GM12878 (cell line): ENCODE results near the gene NEGR1. TPM values are rescaled to one million over a fixed set of nuclear protein-coding genes. Genes with fewer than 3 reads are reported as not detected.

Experiments used
- ATAC-seq: fragments of 200-7000 bp; cut with Tn5 transposase; 3 replicates; pipeline ENCODE4 v1.9.1; 2020; ENCODE audit warnings: mild to moderate bottlenecking, moderate library complexity
- BruUV-seq: library from RNA; stranded (reverse); fragments of 400-500 nt; replicated peaks from 2 replicates; lab custom pipeline; 2021; lab: Mats Ljungman, UMichigan
- CTCF ChIA-PET: fragments of 300-600 bp; sonication (Branson Sonifier 250); formaldehyde crosslinking; extraction: SDS; loops from one replicate; lab custom pipeline; 2021; ENCODE audit warnings: inconsistent platforms; lab: Yijun Ruan, JAX
- POLR2A ChIA-PET: fragments of 350-600 bp; formaldehyde crosslinking; extraction: SDS; loops from one replicate; lab custom pipeline; 2021; ENCODE audit warnings: inconsistent platforms; lab: Charles Lee
- RAD21 ChIA-PET: fragments of 300-600 bp; sonication (Branson Sonifier 250); formaldehyde crosslinking; loops from one replicate; lab custom pipeline; 2023; ENCODE audit warnings: antibody characterized with exemption; ENCODE audit not compliant: unreplicated experiment; lab: Charles Lee
- SMC1A ChIA-PET: fragments of 300-600 bp; sonication (Branson Sonifier 250); formaldehyde crosslinking; loops from one replicate; lab custom pipeline; 2023; ENCODE audit not compliant: unreplicated experiment, uncharacterized antibody; lab: Charles Lee
- DNase-seq: peaks from one replicate; pipeline ENCODE4 v3.0.0-alpha.2; 2011; ENCODE audit warnings: low read depth, low spot score
- FAIRE-seq: peaks from 3 replicates; lab custom pipeline; 2011; peaks lifted over from hg19 to GRCh38; lab: Jason Lieb, UNC
- H2AFZ ChIP-seq: 2 replicates; pipeline ENCODE4 v1.6.0; 2011; ENCODE audit warnings: low read depth, low read length, control low read depth; ENCODE audit not compliant: control insufficient read depth
- H3K27ac ChIP-seq: 2 replicates; pipeline ENCODE4 v1.5.1; 2011; ENCODE audit warnings: control low read depth; ENCODE audit not compliant: control insufficient read depth, insufficient read depth
- H3K27me3 ChIP-seq, 2 experiments: replicated peaks in 1 of 2; 2 replicates each; pipeline versions ENCODE4 v1.6.0 to v1.6.1; 2011; ENCODE audit warnings: low read length in 1 of 2; ENCODE audit not compliant: control insufficient read depth in 2 of 2, insufficient read depth in 2 of 2
- H3K36me3 ChIP-seq, 2 experiments: 2 replicates each; pipeline ENCODE4 v1.5.1; 2011; ENCODE audit warnings: low read length in 1 of 2; ENCODE audit not compliant: control insufficient read depth in 2 of 2, insufficient read depth in 2 of 2
- H3K4me1 ChIP-seq: 2 replicates; pipeline ENCODE4 v1.6.1; 2011; ENCODE audit warnings: mild to moderate bottlenecking, low read length, moderate library complexity, mixed read lengths; ENCODE audit not compliant: control insufficient read depth, insufficient read depth
- H3K4me2 ChIP-seq: 2 replicates; pipeline ENCODE4 v1.6.0; 2011; ENCODE audit warnings: control low read depth; ENCODE audit not compliant: control insufficient read depth, insufficient read depth
- H3K4me3 ChIP-seq: fragments of 200-600 bp; sonication (generic); 2 replicates; pipeline ENCODE4 v1.5.1; 2016
- H3K79me2 ChIP-seq: 2 replicates; pipeline ENCODE4 v1.6.0; 2011; ENCODE audit warnings: low read length; ENCODE audit not compliant: control insufficient read depth, insufficient read depth
- H3K9ac ChIP-seq: 2 replicates; pipeline ENCODE4 v1.8.0; 2011; ENCODE audit warnings: low read length, control low read depth, mixed read lengths; ENCODE audit not compliant: control insufficient read depth, insufficient read depth
- H3K9me3 ChIP-seq: replicated peaks from 3 replicates; pipeline ENCODE4 v1.5.1; 2011; ENCODE audit warnings: mild to moderate bottlenecking, low read length; ENCODE audit not compliant: control insufficient read depth, insufficient read depth
- H4K20me1 ChIP-seq: 2 replicates; pipeline ENCODE4 v1.6.0; 2011; ENCODE audit not compliant: control insufficient read depth, insufficient read depth
- BHLHE40 ChIP-seq, 2 experiments: fragments of 450-650 bp in 1 of 2; IDR thresholded peaks; 2 replicates each; pipeline ENCODE4 v1.6.1; 2011 to 2017; ENCODE audit warnings: low read depth in 2 of 2, borderline replicate concordance in 1 of 2, improper control_type of control experiment in 1 of 2, low read length in 1 of 2, mild to moderate bottlenecking in 1 of 2
- BMI1 ChIP-seq: fragments of 450-650 bp; IDR thresholded peaks from 2 replicates; pipeline ENCODE4 v1.6.1; 2016; ENCODE audit warnings: mild to moderate bottlenecking, moderate library complexity, borderline replicate concordance
- CBX5 ChIP-seq: sonication (generic); IDR thresholded peaks from 2 replicates; pipeline ENCODE4 v1.6.1; 2016; ENCODE audit warnings: low read depth, moderate library complexity, mild to moderate bottlenecking, inconsistent platforms
- FOXK2 ChIP-seq: fragments of 450-650 bp; IDR thresholded peaks from 2 replicates; pipeline ENCODE4 v1.6.1; 2017; ENCODE audit warnings: mild to moderate bottlenecking, moderate library complexity
- IRF3 ChIP-seq: fragments of 450-650 bp; IDR thresholded peaks from 2 replicates; pipeline ENCODE4 v1.6.1; 2014; ENCODE audit warnings: mild to moderate bottlenecking
- MTA3 ChIP-seq: IDR thresholded peaks from 2 replicates; pipeline ENCODE4 v1.6.1; 2012; ENCODE audit warnings: low read length, inconsistent platforms, borderline replicate concordance
- MXI1 ChIP-seq: fragments of 150-350 bp; IDR thresholded peaks from 2 replicates; pipeline ENCODE4 v1.6.1; 2011; ENCODE audit warnings: low read depth, mild to moderate bottlenecking, inconsistent platforms, low read length, improper control_type of control experiment
- NFXL1 ChIP-seq: fragments of 450-650 bp; IDR thresholded peaks from 2 replicates; pipeline ENCODE4 v1.6.1; 2017; ENCODE audit warnings: antibody characterized with exemption, mild to moderate bottlenecking, borderline replicate concordance
- NR2C2 ChIP-seq: IDR thresholded peaks from 2 replicates; pipeline ENCODE4 v1.6.1; 2011; ENCODE audit warnings: borderline replicate concordance, low read depth; ENCODE audit not compliant: control insufficient read depth, insufficient read length
- PML ChIP-seq: IDR thresholded peaks from 2 replicates; pipeline ENCODE4 v1.6.1; 2012; ENCODE audit warnings: low read length, inconsistent platforms
- PRDM15 ChIP-seq: fragments of 450-650 bp; formaldehyde crosslinking; IDR thresholded peaks from 2 replicates; pipeline ENCODE4 v1.4.0; 2020; ENCODE audit warnings: mild to moderate bottlenecking, moderate library complexity
- TARDBP ChIP-seq: IDR thresholded peaks from 2 replicates; pipeline ENCODE4 v1.6.1; 2016; ENCODE audit warnings: borderline replicate concordance
- WRNIP1 ChIP-seq: IDR thresholded peaks from 2 replicates; pipeline ENCODE4 v1.6.1; 2011; ENCODE audit warnings: low read depth, low read length, improper control_type of control experiment, borderline replicate concordance
- ZNF384 ChIP-seq: IDR thresholded peaks from 2 replicates; pipeline ENCODE4 v1.6.1; 2012; ENCODE audit warnings: low read depth, mild to moderate bottlenecking, low read length, improper control_type of control experiment, borderline replicate concordance
- WGBS: methylation state at CpG from one replicate; pipeline ENCODE4 v1.1.6; 2016; ENCODE audit warnings: low lambda C conversion rate; ENCODE audit not compliant: insufficient replicate concordance, insufficient coverage; ENCODE audit errors: missing lambda C conversion rate; 5-methylcytosine and 5-hydroxymethylcytosine counted together
- in situ Hi-C: fragments of 300-500 bp; cut with MboI; formaldehyde crosslinking; loops from 9 replicates; pipeline ENCODE4 v1.14.3; 2018; ENCODE audit warnings: mixed read lengths
- intact Hi-C: fragments of 100-400 bp; cut with micrococcal nuclease; formaldehyde crosslinking; loops from one replicate; pipeline ENCODE4 v1.14.2; 2022; ENCODE audit not compliant: unreplicated experiment
- polyA plus RNA-seq, 11 experiments: library from polyadenylated mRNA; depleted of rRNA in 4 of 11; unstranded in 6 of 11; stranded (reverse) in 5 of 11; fragments of >200 nt; fragmentation: Nextera tagmentation in 4 of 11; fragmentation: Illumina TruSeq in 1 of 11; extraction: Ambion mirVana in 4 of 11; extraction: Trizol in 1 of 11; gene quantifications; 1 replicate in 1 of 11; 2 replicates in 10 of 11; pipeline versions ENCODE4 v1.2.1 to v1.2.3, GENCODE V29; 2011 to 2016; ENCODE audit warnings: inconsistent platforms in 2 of 11, missing spikeins in 2 of 11, low read depth in 1 of 11
- total RNA-seq, 4 experiments: library from RNA; depleted of rRNA in 3 of 4; stranded (reverse); fragments of >200 nt in 3 of 4; fragmentation: Illumina TruSeq in 1 of 4; extraction: Trizol in 1 of 4; gene quantifications; 2 replicates each; pipeline versions ENCODE4 v1.2.1 to v1.2.3, GENCODE V29; 2013 to 2021

Gene NEGR1
- total and polyA plus RNA-seq, 10 of the 15 experiments (the other 5 are each of a cell fraction or from before 2014, with no cell fraction given), result under 0.01 to 0.03 (median 0.01) TPM; not detected in 7

GRCh38 chr1:71357708-71358107 is 924.6 kb downstream of the NEGR1 start:
- POLR2A ChIA-PET, result no interaction called here
- no peak overlapping the region for H3K4me2 ChIP-seq
- RAD21 ChIA-PET, result no interaction called here
- H3K9ac ChIP-seq, result no peak overlapping the region
- no peaks in the 10 kb centered on the region for H3K79me2 ChIP-seq
- no peak for TF ChIP-seq BHLHE40 (IDR thresholded peaks at IDR 0.05; ENCODE audit: borderline replicate concordance in 1 of 2, low read depth in 2 of 2, low read length in 1 of 2)
- no peak for TF ChIP-seq TARDBP
- TF ChIP-seq MXI1, result no peak
- TF ChIP-seq NFXL1, result no peak
- H3K27me3 ChIP-seq, result no peaks in the 10 kb centered on the region
- intact Hi-C loops (no loop called here), in situ Hi-C loops (no loop called here)
- no peaks in the 10 kb centered on the region for H4K20me1 ChIP-seq
- no peaks in the 10 kb centered on the region for H3K9me3 ChIP-seq
- H3K4me1 ChIP-seq, result no peaks in the 10 kb centered on the region
- ATAC-seq (peak; percentile 49), FAIRE-seq (no peak), DNase-seq (no peak)
- H2AFZ ChIP-seq, result no peak overlapping the region
- CTCF ChIA-PET, result no interaction called here
- H3K27ac ChIP-seq, result no peak overlapping the region
- WGBS, result 39% methylated on average over 9 of the region's 9 CpGs
- H3K36me3 ChIP-seq, result no peaks in the 10 kb centered on the region
- BruUV-seq, result no TSS peak
- H3K4me3 ChIP-seq, result no peak overlapping the region
- SMC1A ChIA-PET, result interaction anchor here (1.0 kb wide), 1 partner anchor 15 kb away, joined by 3 read pairs; no protein-coding TSS in a partner anchor

- Histone ChIP-seq H3K27ac (no peak overlapping the region), H3K9ac (no peak overlapping the region), H3K36me3 (no peaks in the 10 kb centered on the region), H3K27me3 (no peaks in the 10 kb centered on the region), H3K4me3 (no peak overlapping the region), H3K9me3 (no peaks in the 10 kb centered on the region), H3K4me1 (no peaks in the 10 kb centered on the region), H4K20me1 (no peaks in the 10 kb centered on the region), H3K4me2 (no peak overlapping the region), H2AFZ (no peak overlapping the region), H3K79me2 (no peaks in the 10 kb centered on the region)
- RAD21 ChIA-PET, result no interaction called here
- SMC1A ChIA-PET, result no interaction called here
- no peak for DNase-seq
- ATAC-seq, result no peak
- BruUV-seq, result no TSS peak
- CTCF ChIA-PET, result no interaction called here
- POLR2A ChIA-PET, result no interaction called here
- WGBS, result 5% methylated on average over 1 of the region's 1 CpG
- in situ Hi-C loops, result no loop called here
- intact Hi-C loops, result no loop called here
- FAIRE-seq, result no peak
- TF ChIP-seq PRDM15 (CRISPR knock-in tag) (no peak), WRNIP1 (no peak), NR2C2 (no peak), CBX5 (no peak), PML (no peak), ZNF384 (no peak), MTA3 (no peak), IRF3 (no peak), FOXK2 (no peak), BMI1 (no peak)
Measured at GRCh38 chr1:71351438-71351837, 930.9 kb downstream of the NEGR1 start.
